SU-DHL-6 (cell line): Measurements from ENCODE around the gene OR10V1.

Experiments used
- H2AFZ ChIP-seq: fragments of 200-600 bp; sonication (generic); 2 replicates; pipeline ENCODE4 v1.6.1; 2014; ENCODE audit warnings: low read depth, mild to moderate bottlenecking, moderate library complexity, mixed read lengths, antibody characterized with exemption, low read length; ENCODE audit not compliant: severe bottlenecking
- H3F3A ChIP-seq: fragments of 200-600 bp; shearing (Covaris generic); 2 replicates; pipeline ENCODE4 v1.6.0; 2016; ENCODE audit warnings: antibody characterized with exemption, mild to moderate bottlenecking; ENCODE audit not compliant: insufficient read depth
- H3K27ac ChIP-seq: fragments of 200-600 bp; sonication (generic); 2 replicates; pipeline ENCODE4 v1.5.1; 2016; ENCODE audit warnings: low read depth, mild to moderate bottlenecking, low read length, moderate library complexity, mixed read lengths
- H3K27me3 ChIP-seq: fragments of 200-600 bp; sonication (generic), shearing (Covaris generic); 2 replicates; pipeline ENCODE4 v1.6.0; 2014; ENCODE audit warnings: mild to moderate bottlenecking, low read length
- H3K36me3 ChIP-seq: fragments of 200-600 bp; sonication (generic); 2 replicates; pipeline ENCODE4 v1.6.1; 2014; ENCODE audit warnings: mild to moderate bottlenecking, low read length, mixed read lengths
- H3K4me2 ChIP-seq: fragments of 300-600, 200-600 bp; shearing (Covaris generic), sonication (generic); 2 replicates; pipeline ENCODE4 v1.6.0; 2014; ENCODE audit warnings: low read length, low read depth, mild to moderate bottlenecking; ENCODE audit not compliant: poor library complexity, severe bottlenecking
- H3K4me3 ChIP-seq: fragments of 200-600 bp; sonication (generic); 2 replicates; pipeline ENCODE4 v1.5.1; 2014; ENCODE audit warnings: antibody characterized with exemption, low read length, mild to moderate bottlenecking, mixed read lengths; ENCODE audit not compliant: insufficient read depth, poor library complexity, severe bottlenecking
- H3K79me2 ChIP-seq: fragments of 200-600 bp; sonication (generic); 2 replicates; pipeline ENCODE4 v1.6.1; 2014; ENCODE audit warnings: mild to moderate bottlenecking, low read length, moderate library complexity; ENCODE audit not compliant: insufficient read depth
- H3K9ac ChIP-seq: fragments of 200-600 bp; sonication (generic); 2 replicates; pipeline ENCODE4 v1.7.0; 2014; ENCODE audit warnings: mild to moderate bottlenecking, low read length
- H3K9me2 ChIP-seq: fragments of 200-600 bp; sonication (generic); replicated peaks from 2 replicates; pipeline ENCODE4 v1.6.1; 2014; ENCODE audit warnings: low read length; ENCODE audit not compliant: insufficient read depth
- H3K9me3 ChIP-seq: fragments of 200-600 bp; sonication (generic); 2 replicates; pipeline ENCODE4 v1.6.1; 2014; ENCODE audit warnings: low read length, mixed read lengths; ENCODE audit not compliant: insufficient read depth
- H4K20me1 ChIP-seq: fragments of 200-600 bp; sonication (generic); 2 replicates; pipeline ENCODE4 v1.6.1; 2014; ENCODE audit warnings: low read depth, mild to moderate bottlenecking, antibody characterized with exemption, low read length, moderate library complexity, mixed read lengths
- EZH2phosphoT487 ChIP-seq: fragments of 200-600 bp; sonication (generic), shearing (Covaris generic); conservative IDR thresholded peaks from 2 replicates; pipeline ENCODE4 v1.6.1; 2018; ENCODE audit warnings: mild to moderate bottlenecking, antibody characterized with exemption, low read length, moderate library complexity, mixed read lengths
- TF ChIP-seq, protein P1 (sequence below): fragments of 200-600 bp; sonication (generic); IDR thresholded peaks from one replicate; pipeline ENCODE4 v1.5.1; 2017; ENCODE audit warnings: antibody characterized with exemption, mild to moderate bottlenecking, low read length, moderate library complexity; ENCODE audit not compliant: insufficient read depth, poor library complexity, severe bottlenecking

OR10V1 gene, protein sequence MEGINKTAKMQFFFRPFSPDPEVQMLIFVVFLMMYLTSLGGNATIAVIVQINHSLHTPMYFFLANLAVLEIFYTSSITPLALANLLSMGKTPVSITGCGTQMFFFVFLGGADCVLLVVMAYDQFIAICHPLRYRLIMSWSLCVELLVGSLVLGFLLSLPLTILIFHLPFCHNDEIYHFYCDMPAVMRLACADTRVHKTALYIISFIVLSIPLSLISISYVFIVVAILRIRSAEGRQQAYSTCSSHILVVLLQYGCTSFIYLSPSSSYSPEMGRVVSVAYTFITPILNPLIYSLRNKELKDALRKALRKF

DNA sequence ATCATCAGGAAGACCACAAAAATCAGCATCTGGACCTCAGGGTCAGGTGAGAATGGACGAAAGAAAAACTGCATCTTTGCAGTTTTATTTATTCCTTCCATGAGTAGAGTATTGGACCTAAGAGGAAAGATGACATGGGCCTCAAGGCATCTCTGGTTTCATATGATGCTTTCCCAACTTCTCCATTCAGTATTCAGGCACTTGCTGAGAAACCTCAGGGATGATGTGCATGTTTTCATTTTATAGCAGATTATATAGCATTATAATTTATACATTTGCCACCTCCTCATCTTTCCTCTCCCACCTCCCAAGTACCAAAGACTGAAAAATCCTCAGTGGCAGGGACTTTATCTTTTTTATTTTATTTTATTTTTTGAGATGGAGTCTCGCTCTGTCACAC lies at the start of gene OR10V1:
Gene OR10V1, minus strand, starts transcription at position 101 of the 400 bp plus-strand sequence. Its CDS starts 0 bp downstream, at position 101.
- no peak within 1 kb of the TSS for H2AFZ ChIP-seq
- H3K27me3 ChIP-seq = no peaks in the 10 kb centered on the region
- H3F3A ChIP-seq = no peaks in the 10 kb centered on the region
- H4K20me1 ChIP-seq = no peaks in the 10 kb centered on the region
- TF ChIP-seq EZH2phosphoT487 = no peak
- TF ChIP-seq, protein P1, sequence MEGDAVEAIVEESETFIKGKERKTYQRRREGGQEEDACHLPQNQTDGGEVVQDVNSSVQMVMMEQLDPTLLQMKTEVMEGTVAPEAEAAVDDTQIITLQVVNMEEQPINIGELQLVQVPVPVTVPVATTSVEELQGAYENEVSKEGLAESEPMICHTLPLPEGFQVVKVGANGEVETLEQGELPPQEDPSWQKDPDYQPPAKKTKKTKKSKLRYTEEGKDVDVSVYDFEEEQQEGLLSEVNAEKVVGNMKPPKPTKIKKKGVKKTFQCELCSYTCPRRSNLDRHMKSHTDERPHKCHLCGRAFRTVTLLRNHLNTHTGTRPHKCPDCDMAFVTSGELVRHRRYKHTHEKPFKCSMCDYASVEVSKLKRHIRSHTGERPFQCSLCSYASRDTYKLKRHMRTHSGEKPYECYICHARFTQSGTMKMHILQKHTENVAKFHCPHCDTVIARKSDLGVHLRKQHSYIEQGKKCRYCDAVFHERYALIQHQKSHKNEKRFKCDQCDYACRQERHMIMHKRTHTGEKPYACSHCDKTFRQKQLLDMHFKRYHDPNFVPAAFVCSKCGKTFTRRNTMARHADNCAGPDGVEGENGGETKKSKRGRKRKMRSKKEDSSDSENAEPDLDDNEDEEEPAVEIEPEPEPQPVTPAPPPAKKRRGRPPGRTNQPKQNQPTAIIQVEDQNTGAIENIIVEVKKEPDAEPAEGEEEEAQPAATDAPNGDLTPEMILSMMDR = no peak
- no peaks in the 10 kb centered on the region for H3K9me2 ChIP-seq
- no peaks in the 10 kb centered on the region for H3K36me3 ChIP-seq
- H3K9me3 ChIP-seq = no peaks in the 10 kb centered on the region
- H3K9ac ChIP-seq = no peak within 1 kb of the TSS
- no peak within 1 kb of the TSS for H3K4me3 ChIP-seq
- no peak within 1 kb of the TSS for H3K27ac ChIP-seq
- no peak within 1 kb of the TSS for H3K4me2 ChIP-seq
- no peaks in the 10 kb centered on the region for H3K79me2 ChIP-seq

DNA sequence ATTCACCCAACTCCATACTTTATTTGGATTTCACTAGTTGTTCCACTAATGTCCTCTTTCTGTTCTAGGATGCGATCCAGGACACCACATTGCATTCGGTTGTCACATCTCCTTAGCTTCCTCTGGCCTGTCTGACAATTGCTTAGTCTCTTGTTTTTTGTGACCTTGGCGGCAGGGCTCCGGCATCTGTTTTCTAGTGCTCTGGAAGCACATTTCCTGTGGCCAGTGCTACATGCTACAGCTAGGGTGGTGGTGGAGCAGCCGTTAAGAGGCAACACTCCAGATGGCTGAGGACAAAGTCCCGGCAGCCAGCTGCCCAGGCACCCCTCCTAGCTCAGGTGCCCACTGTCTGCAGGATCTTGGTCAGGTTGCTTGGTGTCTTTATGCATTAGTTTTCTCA lies 48.3 kb upstream of the OR10V1 start:
- TF ChIP-seq EZH2phosphoT487 = no peak
- TF ChIP-seq, protein P1 = no peak
- no peak overlapping the region for H3K27ac ChIP-seq
- H3K4me3 ChIP-seq = no peak overlapping the region
- no peaks in the 10 kb centered on the region for H3K27me3 ChIP-seq
- H3K79me2 ChIP-seq = no peaks in the 10 kb centered on the region
- no peak overlapping the region for H2AFZ ChIP-seq
- no peaks in the 10 kb centered on the region for H3K36me3 ChIP-seq
- H3K4me2 ChIP-seq = no peak overlapping the region
- no peaks in the 10 kb centered on the region for H3F3A ChIP-seq
- H3K9ac ChIP-seq = no peak overlapping the region
- no peaks in the 10 kb centered on the region for H3K9me3 ChIP-seq
- no peaks in the 10 kb centered on the region for H4K20me1 ChIP-seq
- H3K9me2 ChIP-seq = no peaks in the 10 kb centered on the region

DNA sequence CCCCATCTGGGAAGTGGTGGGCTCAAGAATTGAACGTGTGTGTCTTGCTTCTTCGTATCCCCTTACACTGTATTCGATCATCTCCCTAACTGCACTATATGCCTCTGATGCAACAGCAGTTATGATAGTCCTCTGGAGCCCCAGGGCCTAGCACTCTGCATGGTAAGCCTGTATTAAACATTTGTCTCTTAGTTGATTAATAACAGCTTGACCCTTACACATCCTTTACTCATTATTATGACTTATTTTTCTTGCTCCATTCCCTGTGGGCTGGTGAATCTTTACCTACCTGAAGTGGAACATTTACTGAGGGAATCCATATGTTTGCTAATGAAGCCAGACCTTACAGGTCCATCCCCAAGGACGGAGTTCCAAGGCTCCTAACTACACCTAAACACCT lies 47.1 kb upstream of the OR10V1 start:
- Histone ChIP-seq H3K4me2 (no peak overlapping the region), H3K9ac (no peak overlapping the region), H3K9me2 (no peaks in the 10 kb centered on the region), H3K27me3 (no peaks in the 10 kb centered on the region), H3K36me3 (no peaks in the 10 kb centered on the region), H3K4me3 (no peak overlapping the region), H2AFZ (no peak overlapping the region), H3F3A (peaks cover 3% of the 10 kb centered on the region; the same call in 1 of the 2 replicates), H3K27ac (no peak overlapping the region), H3K9me3 (no peaks in the 10 kb centered on the region), H3K79me2 (no peaks in the 10 kb centered on the region), H4K20me1 (no peaks in the 10 kb centered on the region)
- TF ChIP-seq, protein P1 = no peak
- TF ChIP-seq EZH2phosphoT487 = no peak
